Endometrial microvascular endothelial cells (primary cell): ENCODE data around the gene TUBG2. TPM values are rescaled to one million over a fixed set of nuclear protein-coding genes. Genes with fewer than 3 reads are reported as not detected.

Experiments
- in situ Hi-C: cut with HindIII; loops from 2 replicates; pipeline ENCODE4 v1.10.0; 2017; ENCODE audit warnings: low sequenced_read_pairs, low pct_unique_long_range_greater_than_20kb; ENCODE audit errors: inconsistent ontology term
- total RNA-seq: library from RNA; depleted of rRNA; stranded (reverse); fragments of >200 nt; gene quantifications from one replicate; pipeline ENCODE4 v1.2.3, GENCODE V29; 2015; ENCODE audit errors: inconsistent ontology term

TUBG2 gene
- total RNA-seq, 1 donor from 2014 or later = 7.4 TPM

GRCh38 chr17:42687707-42688320 lies 28.7 kb downstream of the TUBG2 start:
- in situ Hi-C loops = loop anchor here (10.0 kb wide), 1 partner anchor 83 kb away; the partner anchor contains the start of genes RETREG3 and TUBG1

- in situ Hi-C loops = no loop called here
Observed at GRCh38 chr17:42690596-42690995, 31.5 kb downstream of the TUBG2 start.

- in situ Hi-C loops = no loop called here
Observed at GRCh38 chr17:42691021-42691545, 32.0 kb downstream of the TUBG2 start.

GRCh38 chr17:42692489-42692888 lies 33.4 kb downstream of the TUBG2 start:
- in situ Hi-C loops = no loop called here

- in situ Hi-C loops = no loop called here
Observed at GRCh38 chr17:42694524-42694923, 35.4 kb downstream of the TUBG2 start.

GRCh38 chr17:42695500-42695899 lies 36.4 kb downstream of the TUBG2 start:
- in situ Hi-C loops = no loop called here

- in situ Hi-C loops = no loop called here
Observed at GRCh38 chr17:42697108-42697811, 38.2 kb downstream of the TUBG2 start.

GRCh38 chr17:42698736-42699414 lies 39.8 kb downstream of the TUBG2 start:
- in situ Hi-C loops = no loop called here

GRCh38 chr17:42699415-42699740 lies 40.3 kb downstream of the TUBG2 start:
- in situ Hi-C loops = no loop called here

- in situ Hi-C loops = no loop called here
Observed at GRCh38 chr17:42700586-42701289, 41.7 kb downstream of the TUBG2 start.

- in situ Hi-C loops = no loop called here
Observed at GRCh38 chr17:42702446-42702845, 43.4 kb downstream of the TUBG2 start.

GRCh38 chr17:42704490-42704836 lies 45.4 kb downstream of the TUBG2 start:
- in situ Hi-C loops = no loop called here

GRCh38 chr17:42704837-42705494 lies 45.9 kb downstream of the TUBG2 start:
- in situ Hi-C loops = no loop called here

- in situ Hi-C loops = no loop called here
Observed at GRCh38 chr17:42706732-42707131, 47.6 kb downstream of the TUBG2 start.

GRCh38 chr17:42708588-42708987 lies 49.5 kb downstream of the TUBG2 start:
- in situ Hi-C loops = no loop called here

- in situ Hi-C loops = no loop called here
Observed at GRCh38 chr17:42709561-42709960, 50.5 kb downstream of the TUBG2 start.
